GM19467 (cell line): ENCODE results near the gene GADD45G.

Source experiments
- ATAC-seq: cut with Tn5 transposase; IDR thresholded peaks from one replicate; pipeline ENCODE4 v1.9.1; 2021; ENCODE audit warnings: mild to moderate bottlenecking, moderate library complexity; ENCODE audit not compliant: unreplicated experiment

GADD45G gene, protein sequence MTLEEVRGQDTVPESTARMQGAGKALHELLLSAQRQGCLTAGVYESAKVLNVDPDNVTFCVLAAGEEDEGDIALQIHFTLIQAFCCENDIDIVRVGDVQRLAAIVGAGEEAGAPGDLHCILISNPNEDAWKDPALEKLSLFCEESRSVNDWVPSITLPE

GRCh38 chr9:89604729-89605464 is at the start of gene GADD45G:
Gene GADD45G (plus strand): TSS chr9:89605012. CDS start chr9:89605122, 110 bp downstream.
- ATAC-seq = no peak

- no peak for ATAC-seq
These were observed 49.8 kb upstream of the GADD45G start for GRCh38 chr9:89555036-89555415.

- peak; percentile 75 for ATAC-seq
These were observed 49.1 kb upstream of the GADD45G start for GRCh38 chr9:89555451-89556375.

DNA sequence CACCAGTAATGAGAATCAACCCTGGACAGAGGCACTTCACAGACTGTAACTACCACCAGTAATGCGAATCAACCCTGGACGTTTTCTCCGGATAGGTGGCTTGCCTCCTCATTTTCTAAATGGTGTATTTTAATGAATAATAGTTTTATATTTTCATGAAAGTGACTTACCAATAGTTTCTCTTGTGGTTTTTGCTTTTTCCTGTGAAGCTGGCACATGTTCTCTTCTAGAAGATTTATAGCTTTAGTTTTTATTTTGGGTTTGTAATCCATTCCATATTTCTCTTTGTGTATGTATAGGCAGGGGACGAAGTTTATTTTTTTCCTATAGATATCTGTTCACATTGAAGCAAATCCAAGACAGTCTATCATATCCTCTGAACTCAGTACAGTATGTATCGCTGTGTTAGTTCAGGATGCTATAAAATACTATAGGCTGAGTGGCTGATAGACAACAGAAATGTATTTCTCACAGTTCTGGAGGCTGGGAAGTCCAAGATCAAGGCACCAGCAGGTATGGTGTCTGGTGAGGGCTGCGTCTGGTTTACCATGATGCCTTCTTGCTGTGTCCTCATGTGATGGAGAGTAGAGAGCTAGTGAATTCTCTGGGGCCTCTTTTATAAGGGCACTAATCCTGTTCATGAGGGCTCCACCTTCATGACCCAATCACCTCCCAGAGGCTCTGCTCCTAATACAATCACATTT is 46.5 kb upstream of the GADD45G start:
- no peak for ATAC-seq

GRCh38 chr9:89558948-89559347 is 45.9 kb upstream of the GADD45G start:
- no peak for ATAC-seq

DNA sequence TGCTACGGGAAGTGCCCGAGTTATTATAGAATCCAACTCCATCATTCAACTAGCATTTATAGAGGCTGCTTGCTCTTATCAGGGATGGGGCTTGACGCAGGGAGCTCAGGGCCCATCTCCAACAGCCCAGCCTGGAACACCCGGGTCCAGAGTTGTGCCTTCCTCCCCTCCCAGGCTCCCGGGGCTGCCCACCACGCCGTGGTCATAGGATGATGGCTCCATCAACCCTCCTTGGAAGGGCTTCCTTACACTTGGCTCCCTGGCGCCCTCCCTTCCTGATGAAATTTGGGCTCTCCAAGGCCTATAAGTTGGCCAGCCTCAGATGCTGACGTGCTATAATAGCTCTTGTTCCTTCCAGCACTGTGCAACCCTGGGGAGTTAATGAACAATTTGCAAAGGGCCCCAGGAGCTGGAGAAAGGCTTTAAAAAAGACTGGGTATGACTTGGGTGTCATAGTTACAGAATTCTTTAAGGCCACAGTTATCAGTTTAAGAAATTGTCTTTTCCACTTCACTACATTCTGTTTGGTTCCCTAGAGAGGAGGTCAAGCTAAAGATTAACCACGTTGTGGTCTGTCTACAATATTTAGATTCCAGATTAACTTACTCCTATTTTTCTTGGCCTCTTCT is 42.5 kb upstream of the GADD45G start:
- peak; percentile 79 for ATAC-seq

GRCh38 chr9:89563571-89564345 is 41.1 kb upstream of the GADD45G start:
- no peak for ATAC-seq

- ATAC-seq = no peak
These were observed 40.4 kb upstream of the GADD45G start for GRCh38 chr9:89564346-89564878.

DNA sequence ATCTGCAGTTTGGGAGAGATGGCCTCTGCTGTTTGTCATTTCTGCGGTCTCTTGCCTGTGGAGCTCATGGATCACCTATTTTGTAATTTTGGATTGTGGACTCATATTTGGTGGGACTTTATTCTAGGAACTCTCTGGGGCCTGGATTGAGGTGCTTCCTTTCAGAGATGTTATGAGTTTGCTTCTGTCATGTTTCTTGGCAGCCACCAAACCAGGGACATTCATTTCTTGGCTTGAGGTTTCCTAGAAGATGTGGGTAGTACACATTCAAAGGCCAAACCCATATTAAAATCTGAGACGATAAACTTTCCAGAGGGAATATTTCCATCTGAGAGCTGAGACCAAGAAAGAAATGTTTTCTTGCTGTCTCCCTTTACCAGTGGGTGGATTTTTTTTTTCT is 37.2 kb upstream of the GADD45G start:
- no peak for ATAC-seq

GRCh38 chr9:89574309-89574708 is 30.5 kb upstream of the GADD45G start:
- ATAC-seq = no peak

- ATAC-seq = no peak
These were observed 28.4 kb upstream of the GADD45G start for GRCh38 chr9:89576404-89576839.

DNA sequence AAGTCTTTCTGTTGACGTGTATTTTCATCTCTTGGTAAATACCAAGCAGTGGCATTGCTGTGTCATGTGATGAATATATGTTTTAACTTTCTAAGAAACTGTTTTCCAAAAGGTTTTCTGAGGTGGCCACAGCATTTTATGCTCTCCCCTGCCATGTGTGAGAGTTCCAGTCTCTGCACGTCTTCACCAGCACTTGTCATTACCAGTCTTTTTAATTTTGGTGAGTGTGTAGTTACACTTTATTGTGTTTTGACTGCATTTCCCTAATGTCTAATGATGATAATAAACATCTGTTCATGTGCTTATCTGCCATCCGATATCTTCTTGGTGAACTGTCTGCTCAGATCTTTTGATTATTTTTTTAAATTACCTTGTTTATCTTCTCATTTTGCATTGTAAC is 27.4 kb upstream of the GADD45G start:
- ATAC-seq = no peak

- no peak for ATAC-seq
These were observed 24.9 kb upstream of the GADD45G start for GRCh38 chr9:89579741-89580385.

DNA sequence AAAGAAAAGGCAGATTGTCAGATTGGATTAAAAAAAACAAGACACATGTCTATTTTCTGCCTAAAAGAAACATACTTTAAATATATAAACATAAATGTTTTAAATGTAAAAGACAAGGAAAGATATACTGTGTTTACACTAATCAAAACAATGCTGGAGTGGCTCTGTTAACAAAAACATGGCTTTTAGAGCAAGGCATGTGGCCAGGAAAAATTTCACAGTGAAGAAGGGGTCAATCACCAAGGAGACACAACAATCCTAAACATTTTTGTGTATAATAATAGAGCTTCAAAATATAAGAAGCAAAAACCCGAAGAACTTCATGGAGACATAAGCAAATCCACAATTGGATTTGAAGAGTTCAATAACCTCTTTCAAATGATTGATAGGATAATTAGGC is 18.5 kb upstream of the GADD45G start:
- no peak for ATAC-seq

GRCh38 chr9:89588271-89588879 is 16.4 kb upstream of the GADD45G start:
- ATAC-seq = no peak

DNA sequence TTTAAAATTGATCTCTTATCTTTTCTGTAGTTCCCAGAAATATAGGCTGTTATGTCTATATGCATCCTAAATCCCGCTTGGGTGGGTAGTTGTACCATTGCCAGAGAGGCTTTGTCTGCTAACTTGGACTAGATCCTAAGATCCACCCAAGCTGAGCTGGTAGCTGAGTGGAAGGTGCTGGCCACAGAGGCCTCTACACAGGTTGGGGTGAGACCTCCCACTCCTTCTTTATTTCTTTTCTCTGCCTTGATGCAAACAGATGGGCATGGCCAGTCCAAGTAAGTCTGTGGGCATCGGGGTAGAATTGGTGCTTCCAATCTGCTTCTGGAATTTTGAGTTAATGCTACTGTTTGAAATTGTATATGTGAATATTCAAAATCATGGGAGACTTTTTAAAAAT is 14.4 kb upstream of the GADD45G start:
- ATAC-seq = no peak

DNA sequence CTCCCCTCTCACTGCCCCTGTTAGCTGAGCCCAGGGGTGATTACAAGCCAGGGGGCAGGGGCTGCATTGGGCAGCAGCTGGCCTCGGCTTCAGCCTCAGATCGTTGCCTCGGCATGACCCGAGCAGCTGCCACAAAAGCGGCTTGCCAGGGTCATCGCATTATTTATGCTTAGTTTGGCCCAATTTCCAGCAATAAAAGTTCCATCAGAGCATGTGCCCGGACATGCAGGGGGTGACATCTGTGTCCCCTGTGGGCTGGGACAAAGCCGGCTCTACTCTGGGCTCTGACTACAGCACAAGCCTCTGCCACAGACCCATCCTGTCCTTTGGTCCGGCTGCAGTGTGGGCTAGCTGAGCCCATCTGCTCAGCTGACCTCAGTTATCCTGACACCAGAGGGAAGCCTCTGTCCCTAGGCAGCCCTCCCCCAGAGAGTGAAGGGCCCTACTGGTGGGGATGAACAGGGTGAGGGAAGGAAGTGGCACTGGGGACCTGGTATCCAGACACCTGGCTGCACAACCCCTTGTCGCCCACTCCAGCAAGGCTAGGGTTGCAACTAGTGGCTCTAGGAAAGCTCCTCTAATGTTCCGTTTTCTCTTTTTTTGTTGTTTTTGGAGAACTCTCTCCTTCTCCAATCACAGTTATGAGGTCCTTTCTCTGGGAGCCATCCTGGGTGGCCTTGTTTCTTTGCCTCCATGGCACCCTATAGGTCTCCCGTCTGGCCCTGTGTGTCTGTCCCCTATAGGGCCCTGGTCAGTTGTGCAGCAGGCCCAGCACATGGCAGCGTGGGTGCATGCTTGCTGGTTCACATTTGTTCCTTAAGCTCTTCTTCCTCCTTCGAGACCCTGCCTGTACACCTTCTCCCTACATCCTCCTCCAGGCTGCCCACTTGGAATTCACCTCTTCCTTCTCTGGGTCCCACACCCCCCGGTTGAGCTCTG is 13.3 kb upstream of the GADD45G start:
- no peak for ATAC-seq
